Measurements from ENCODE around the gene SAMD11. TPM values are rescaled to one million over a fixed set of nuclear protein-coding genes. Genes with fewer than 3 reads are reported as not detected.

The SAMD11 gene
- total and polyA plus RNA-seq, 2 of the 13 experiments (the other 11 are each of a cell fraction or from before 2014, with no cell fraction given), result 0.11 TPM; not detected in 1

GRCh38 chr1:958823-959730 lies 35.4 kb downstream of the SAMD11 start, which contains the start of gene NOC2L (continued):
- TF ChIP-seq ZNF142 (CRISPR knock-in tag; IDR thresholded peaks at IDR 0.05) (peak; percentile 100), ZNF652 (CRISPR knock-in tag; IDR thresholded peaks at IDR 0.05; ENCODE audit: borderline replicate concordance, low read depth) (no peak), YEATS4 (CRISPR knock-in tag; IDR thresholded peaks at IDR 0.05; ENCODE audit: borderline replicate concordance) (peak; percentile 84), ZNF749 (CRISPR knock-in tag; IDR thresholded peaks at IDR 0.05; ENCODE audit: borderline replicate concordance) (0 out of 2 replicates have a peak, but pooled peaks have one; percentile 53), ZNF766 (CRISPR knock-in tag; IDR thresholded peaks at IDR 0.05; ENCODE audit: borderline replicate concordance) (no peak), SALL1 (CRISPR knock-in tag; IDR thresholded peaks at IDR 0.05) (peak; percentile 32), SMAD3 (CRISPR knock-in tag; IDR thresholded peaks at IDR 0.05) (peak; percentile 44; the same call in 1 of the 2 replicates), SP5 (CRISPR knock-in tag; IDR thresholded peaks at IDR 0.05; ENCODE audit: borderline replicate concordance, low read depth) (peak; percentile 77), ZXDC (CRISPR knock-in tag; IDR thresholded peaks at IDR 0.05) (no peak), ZNF124 (CRISPR knock-in tag; IDR thresholded peaks at IDR 0.05) (no peak), ZFP82 (CRISPR knock-in tag; IDR thresholded peaks at IDR 0.05; ENCODE audit: borderline replicate concordance) (0 out of 2 replicates have a peak, but pooled peaks have one; percentile 36), IRF2 (CRISPR knock-in tag; IDR thresholded peaks at IDR 0.05) (peak; percentile 67; the same call in 1 of the 2 replicates), ZNF772 (CRISPR knock-in tag; IDR thresholded peaks at IDR 0.05) (no peak), ZNF777 (CRISPR knock-in tag; IDR thresholded peaks at IDR 0.05) (peak; percentile 95), ETV5 (CRISPR knock-in tag; IDR thresholded peaks at IDR 0.05; ENCODE audit: borderline replicate concordance) (0 out of 2 replicates have a peak, but pooled peaks have one; percentile 7), ZNF253 (CRISPR knock-in tag; IDR thresholded peaks at IDR 0.05; ENCODE audit: borderline replicate concordance) (no peak), PAXIP1 (CRISPR knock-in tag; conservative IDR thresholded peaks at IDR 0.05) (no peak)

Measured in HepG2 (cell line).